Stimulated activated CD4-positive, alpha-beta T cell treated with anti-CD3 and anti-CD28 coated beads, Interleukin-1b, Interleukin-23, amount 100 ng/mL, for 24 hours (primary cell): ENCODE results near the gene METAP1D.

ENCODE experiments used
- DNase-seq, 4 experiments: peaks; one replicate each; pipeline ENCODE4 v3.0.0-alpha.2; 2020; ENCODE audit warnings: low read depth in 4 of 4, low spot score in 1 of 4

METAP1D gene

DNA sequence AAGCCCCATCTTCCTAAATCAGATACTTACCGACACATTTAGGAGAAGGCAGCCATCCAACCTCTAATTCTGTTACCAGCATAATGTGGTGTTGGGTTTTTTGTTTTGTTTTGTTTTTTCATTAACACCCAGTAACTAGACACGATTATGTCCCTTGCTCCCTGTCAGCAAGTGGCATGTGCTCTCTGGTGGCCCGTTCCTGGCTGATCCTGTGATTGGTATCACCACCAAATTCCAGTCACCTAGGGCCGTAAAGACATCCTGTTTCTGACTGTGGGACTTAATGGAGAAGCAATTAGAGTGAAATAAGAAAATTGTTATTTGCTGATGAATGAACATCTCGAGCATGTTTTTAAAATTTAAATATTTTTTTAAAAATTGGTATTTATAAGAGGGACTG, 79.7 kb downstream of the METAP1D start:
- no peak for DNase-seq

GRCh38 chr2:172079838-172080640, 80.3 kb downstream of the METAP1D start:
- no peak for DNase-seq

DNA sequence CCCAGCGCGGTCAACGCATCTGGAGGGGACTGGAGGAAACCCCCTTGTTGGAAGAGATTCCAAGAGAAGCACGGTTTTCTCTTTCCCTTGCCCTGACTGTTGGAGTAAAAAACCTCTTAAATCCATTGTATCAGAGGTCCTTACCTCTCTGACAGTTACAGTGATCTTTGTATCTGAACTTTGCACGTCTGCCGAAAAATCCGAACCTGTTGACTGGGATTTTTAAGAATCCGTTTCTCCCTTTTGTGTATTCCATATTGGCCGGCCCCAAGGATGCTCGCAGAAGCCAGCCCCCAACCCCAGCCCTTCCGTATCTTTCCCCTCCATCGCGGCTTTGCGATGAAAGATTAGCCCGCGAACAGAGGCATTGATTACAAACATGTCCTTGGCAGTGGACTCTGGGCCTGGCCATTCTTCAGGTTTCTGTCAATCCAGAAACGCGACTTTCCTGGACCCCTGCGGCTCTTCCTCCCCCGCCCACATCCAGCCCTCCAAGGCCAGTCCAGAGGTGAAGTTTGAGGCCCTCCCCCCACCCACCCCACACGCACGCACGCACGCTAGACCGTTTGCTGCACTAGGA, 81.0 kb downstream of the METAP1D start:
- no peak for DNase-seq

GRCh38 chr2:172081221-172082022, 81.7 kb downstream of the METAP1D start:
- no peak for DNase-seq

DNA sequence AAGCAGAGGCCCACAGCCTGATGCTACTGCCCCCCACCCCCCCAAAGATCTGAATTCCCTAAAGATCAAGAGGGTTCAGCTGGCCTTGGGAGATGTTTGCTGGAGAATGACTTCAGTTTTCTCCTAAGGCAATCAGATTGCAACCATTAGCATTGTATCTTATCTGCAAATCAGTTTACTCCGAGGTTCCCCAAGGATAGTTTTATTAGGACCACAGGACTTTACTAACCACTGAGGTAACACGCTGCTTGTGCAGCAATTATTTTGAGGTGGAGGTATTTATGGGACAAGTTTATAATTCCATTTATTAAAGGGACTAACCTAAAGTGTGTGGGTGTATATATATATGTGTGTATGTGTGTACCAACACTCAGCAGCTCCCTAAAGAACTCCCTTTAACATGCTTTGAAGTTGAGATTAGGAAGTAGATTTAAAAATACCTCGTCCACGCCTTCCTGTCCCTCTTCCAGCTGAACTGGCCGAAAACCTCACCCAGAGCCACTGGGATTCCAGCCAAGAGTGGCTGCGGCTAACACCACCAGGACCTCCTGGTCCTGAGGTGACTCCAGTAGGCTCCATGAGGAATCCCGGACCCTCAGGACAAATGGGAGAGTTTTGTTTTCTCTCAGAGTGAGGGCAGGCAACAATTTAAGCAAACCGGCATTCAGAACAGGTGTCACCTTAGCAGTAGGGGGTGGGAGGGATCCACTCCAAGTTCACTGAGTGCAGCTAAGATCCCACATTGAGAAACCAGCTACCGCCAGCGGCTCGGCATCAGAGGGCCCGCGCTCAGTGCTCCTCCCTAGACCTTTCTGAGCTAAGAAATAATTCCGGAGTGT, 82.6 kb downstream of the METAP1D start:
- DNase-seq: no peak

DNA sequence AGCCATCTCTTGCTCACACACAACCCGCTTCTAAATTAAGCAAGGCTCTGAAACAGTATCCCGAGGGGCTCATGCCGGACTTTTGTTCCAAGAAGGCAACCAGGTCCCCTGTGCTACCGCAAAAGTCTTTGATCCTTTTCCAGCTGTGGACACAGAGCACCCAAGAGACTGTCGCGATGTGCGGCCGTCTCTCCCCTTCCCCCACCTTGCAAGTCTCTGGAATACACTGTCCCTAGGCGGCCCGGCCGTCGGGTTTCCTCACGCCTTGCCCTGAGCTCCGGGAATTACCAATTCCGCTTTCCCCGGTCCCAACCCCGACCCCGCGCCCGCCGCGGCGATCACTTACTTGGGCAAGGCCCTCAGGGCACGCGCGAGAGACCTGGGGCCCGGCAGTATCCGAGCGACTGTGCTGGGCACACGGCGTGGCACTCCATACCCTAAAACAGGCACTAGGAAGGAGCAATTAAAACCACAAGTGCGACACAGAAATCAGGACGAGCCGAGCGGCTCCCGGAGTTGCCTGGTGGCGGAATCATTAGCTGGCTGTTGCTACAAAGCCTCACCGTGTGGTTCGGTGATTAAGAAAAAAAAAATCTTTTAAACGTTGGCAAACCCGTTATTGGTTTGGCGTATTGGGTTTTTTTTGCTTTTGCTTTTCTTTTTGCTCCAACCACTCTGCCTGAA, 83.3 kb downstream of the METAP1D start:
- no peak for DNase-seq

- no peak for DNase-seq
These were observed 84.1 kb downstream of the METAP1D start for GRCh38 chr2:172083628-172084394.

- DNase-seq: no peak
These were observed 84.6 kb downstream of the METAP1D start for GRCh38 chr2:172084395-172084644.

- peak in 1 of 4 experiments; percentile 60 for DNase-seq
These were observed 85.1 kb downstream of the METAP1D start for GRCh38 chr2:172084645-172085459.

DNA sequence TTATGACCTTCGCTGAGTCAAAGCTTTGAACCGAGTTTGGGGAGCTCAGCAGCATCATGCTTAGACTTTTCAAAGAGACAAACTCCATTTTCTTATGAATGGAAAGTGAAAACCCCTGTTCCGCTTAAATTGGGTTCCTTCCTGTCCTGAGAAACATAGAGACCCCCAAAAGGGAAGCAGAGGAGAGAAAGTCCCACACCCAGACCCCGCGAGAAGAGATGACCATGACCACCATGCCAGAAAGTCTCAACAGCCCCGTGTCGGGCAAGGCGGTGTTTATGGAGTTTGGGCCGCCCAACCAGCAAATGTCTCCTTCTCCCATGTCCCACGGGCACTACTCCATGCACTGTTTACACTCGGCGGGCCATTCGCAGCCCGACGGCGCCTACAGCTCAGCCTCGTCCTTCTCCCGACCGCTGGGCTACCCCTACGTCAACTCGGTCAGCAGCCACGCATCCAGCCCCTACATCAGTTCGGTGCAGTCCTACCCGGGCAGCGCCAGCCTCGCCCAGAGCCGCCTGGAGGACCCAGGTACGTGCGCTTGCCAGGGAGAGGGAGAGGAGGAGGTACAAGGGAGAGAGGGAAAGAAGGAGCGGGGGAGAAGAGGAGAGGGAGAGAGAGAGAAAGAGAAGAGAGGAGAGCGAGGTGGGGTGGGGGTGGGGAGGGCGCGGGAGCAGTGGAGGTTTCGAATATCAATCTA, 85.9 kb downstream of the METAP1D start, which contains the start of gene DLX1:
Gene DLX1, plus strand, starts transcription at position 48 of the 700 bp plus-strand sequence. Its CDS starts 171 bp downstream, at position 219.
- no peak for DNase-seq

GRCh38 chr2:172086241-172087206, 86.8 kb downstream of the METAP1D start:
- no peak for DNase-seq

- no peak for DNase-seq
These were observed 87.5 kb downstream of the METAP1D start for GRCh38 chr2:172087207-172087779.

GRCh38 chr2:172087780-172088244, 88.1 kb downstream of the METAP1D start:
- no peak for DNase-seq

GRCh38 chr2:172088245-172089004, 88.7 kb downstream of the METAP1D start:
- DNase-seq: no peak

- DNase-seq: no peak
These were observed 89.3 kb downstream of the METAP1D start for GRCh38 chr2:172089005-172089504.

DNA sequence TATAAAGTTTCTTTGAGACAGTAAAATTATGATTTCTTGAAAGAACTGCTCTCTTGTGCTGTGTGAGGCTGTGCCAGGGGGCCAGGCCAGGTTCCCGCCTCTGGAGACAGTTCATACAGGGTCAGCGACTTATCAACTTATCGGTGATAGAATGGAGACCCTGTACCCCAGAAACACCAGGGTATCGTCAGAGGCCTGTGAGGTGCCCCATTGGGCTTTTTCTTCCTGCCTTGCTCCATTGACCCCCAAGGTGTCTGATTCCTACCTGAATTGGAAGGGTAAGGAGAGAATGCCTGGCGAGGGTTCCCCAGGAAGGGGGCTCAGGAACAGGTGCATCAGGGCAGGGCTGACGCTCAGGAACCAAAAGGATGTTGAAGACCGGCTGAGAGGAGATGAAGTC, 89.9 kb downstream of the METAP1D start:
- no peak for DNase-seq
